Measurements from ENCODE around the gene CFAP20.

The CFAP20 gene

DNA sequence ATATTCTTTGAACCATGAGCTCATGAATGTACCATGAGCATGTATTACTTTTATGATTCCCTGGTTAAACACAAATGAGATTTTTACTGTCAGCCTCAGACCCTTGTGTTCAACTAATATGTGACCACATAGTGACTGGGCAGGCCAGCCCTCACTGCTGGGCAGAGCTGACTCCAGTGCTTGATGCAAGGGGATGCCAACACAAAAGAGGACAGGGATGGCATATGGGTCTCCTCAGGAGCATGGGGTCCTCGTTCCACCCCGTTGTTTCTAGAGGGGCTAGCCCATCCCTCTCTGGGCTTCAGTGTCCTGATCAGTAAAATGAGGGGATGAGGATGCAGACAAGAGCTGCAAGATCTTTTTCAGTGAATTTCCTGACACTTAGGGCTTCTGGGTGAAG, 19.3 kb downstream of the CFAP20 start:
- Histone ChIP-seq H3K4me3 (ENCODE audit: insufficient read depth, low read length, poor library complexity, severe bottlenecking) (no peak overlapping the region), H3K27ac (ENCODE audit: low read depth, low read length) (no peak overlapping the region), H3F3A (ENCODE audit: insufficient read depth) (no peaks in the 10 kb centered on the region), H3K4me2 (ENCODE audit: low read depth, low read length, poor library complexity, severe bottlenecking) (no peak overlapping the region), H3K9me3 (ENCODE audit: insufficient read depth, low read length) (no peaks in the 10 kb centered on the region), H2AFZ (ENCODE audit: low read depth, low read length, severe bottlenecking) (no peak overlapping the region), H3K79me2 (ENCODE audit: insufficient read depth, low read length) (no peaks in the 10 kb centered on the region), H3K9me2 (replicated peaks; ENCODE audit: insufficient read depth, low read length) (no peaks in the 10 kb centered on the region), H3K9ac (ENCODE audit: low read length) (no peak overlapping the region), H3K27me3 (ENCODE audit: low read length) (no peaks in the 10 kb centered on the region), H4K20me1 (ENCODE audit: low read depth, low read length) (no peaks in the 10 kb centered on the region), H3K36me3 (ENCODE audit: low read length) (peaks cover 6% of the 10 kb centered on the region; the same call in 1 of the 2 replicates)
- no peak for TF ChIP-seq EZH2phosphoT487 (conservative IDR thresholded peaks at IDR 0.05; ENCODE audit: low read length)
- TF ChIP-seq, protein P1, sequence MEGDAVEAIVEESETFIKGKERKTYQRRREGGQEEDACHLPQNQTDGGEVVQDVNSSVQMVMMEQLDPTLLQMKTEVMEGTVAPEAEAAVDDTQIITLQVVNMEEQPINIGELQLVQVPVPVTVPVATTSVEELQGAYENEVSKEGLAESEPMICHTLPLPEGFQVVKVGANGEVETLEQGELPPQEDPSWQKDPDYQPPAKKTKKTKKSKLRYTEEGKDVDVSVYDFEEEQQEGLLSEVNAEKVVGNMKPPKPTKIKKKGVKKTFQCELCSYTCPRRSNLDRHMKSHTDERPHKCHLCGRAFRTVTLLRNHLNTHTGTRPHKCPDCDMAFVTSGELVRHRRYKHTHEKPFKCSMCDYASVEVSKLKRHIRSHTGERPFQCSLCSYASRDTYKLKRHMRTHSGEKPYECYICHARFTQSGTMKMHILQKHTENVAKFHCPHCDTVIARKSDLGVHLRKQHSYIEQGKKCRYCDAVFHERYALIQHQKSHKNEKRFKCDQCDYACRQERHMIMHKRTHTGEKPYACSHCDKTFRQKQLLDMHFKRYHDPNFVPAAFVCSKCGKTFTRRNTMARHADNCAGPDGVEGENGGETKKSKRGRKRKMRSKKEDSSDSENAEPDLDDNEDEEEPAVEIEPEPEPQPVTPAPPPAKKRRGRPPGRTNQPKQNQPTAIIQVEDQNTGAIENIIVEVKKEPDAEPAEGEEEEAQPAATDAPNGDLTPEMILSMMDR (IDR thresholded peaks at IDR 0.05; ENCODE audit: insufficient read depth, low read length, poor library complexity, severe bottlenecking): no peak

DNA sequence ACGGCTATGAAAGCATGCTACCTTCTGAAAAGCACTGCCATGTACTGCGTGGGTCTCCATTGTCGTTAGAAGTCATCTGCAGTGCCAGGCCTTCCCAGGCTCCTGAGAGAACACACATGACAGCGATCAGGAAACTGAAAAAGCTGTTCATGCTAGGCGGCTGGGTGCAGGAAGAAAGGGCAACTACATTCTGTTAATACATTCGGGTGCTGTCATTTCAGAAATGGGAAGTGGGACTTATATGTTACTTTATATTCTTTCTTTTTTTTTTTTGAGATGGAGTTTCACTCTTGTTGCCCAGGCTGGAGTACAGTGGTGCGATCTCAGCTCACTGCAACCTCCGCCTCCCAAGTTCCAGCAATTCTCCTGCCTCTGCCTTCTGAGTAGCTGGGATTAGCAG, 19.9 kb downstream of the CFAP20 start:
- Histone ChIP-seq H2AFZ (ENCODE audit: low read depth, low read length, severe bottlenecking) (no peak overlapping the region), H3K9me3 (ENCODE audit: insufficient read depth, low read length) (no peaks in the 10 kb centered on the region), H3K4me3 (ENCODE audit: insufficient read depth, low read length, poor library complexity, severe bottlenecking) (no peak overlapping the region), H3K27ac (ENCODE audit: low read depth, low read length) (no peak overlapping the region), H3F3A (ENCODE audit: insufficient read depth) (no peaks in the 10 kb centered on the region), H3K4me2 (ENCODE audit: low read depth, low read length, poor library complexity, severe bottlenecking) (no peak overlapping the region), H3K79me2 (ENCODE audit: insufficient read depth, low read length) (no peaks in the 10 kb centered on the region), H4K20me1 (ENCODE audit: low read depth, low read length) (no peaks in the 10 kb centered on the region), H3K9ac (ENCODE audit: low read length) (no peak overlapping the region), H3K9me2 (replicated peaks; ENCODE audit: insufficient read depth, low read length) (no peaks in the 10 kb centered on the region), H3K36me3 (ENCODE audit: low read length) (0 out of 2 replicates have a peak, but pooled peaks cover 3% of the 10 kb centered on the region), H3K27me3 (ENCODE audit: low read length) (no peaks in the 10 kb centered on the region)
- TF ChIP-seq, protein P1 (IDR thresholded peaks at IDR 0.05; ENCODE audit: insufficient read depth, low read length, poor library complexity, severe bottlenecking): no peak
- no peak for TF ChIP-seq EZH2phosphoT487 (conservative IDR thresholded peaks at IDR 0.05; ENCODE audit: low read length)

DNA sequence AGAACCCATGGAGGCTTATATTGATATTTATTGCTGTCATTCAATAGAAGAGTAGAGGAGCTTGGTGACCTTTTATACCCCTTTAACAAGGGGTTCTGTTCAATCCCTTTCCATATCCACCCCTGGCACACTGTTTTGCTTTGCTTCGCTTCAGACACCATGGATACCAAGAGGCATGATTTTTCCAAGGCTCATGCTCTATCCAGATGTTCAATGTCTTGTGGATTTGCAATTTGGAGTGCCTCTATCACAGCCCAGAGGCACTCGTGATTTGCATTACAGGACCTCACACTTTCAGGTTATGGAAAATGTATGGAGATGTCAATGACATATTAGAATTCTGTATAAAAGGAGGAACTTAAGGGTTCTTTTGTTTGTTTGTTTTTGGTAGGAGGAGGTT, 21.5 kb downstream of the CFAP20 start:
- no peaks in the 10 kb centered on the region for H3K9me2 ChIP-seq (replicated peaks; ENCODE audit: insufficient read depth, low read length)
- no peak overlapping the region for H3K4me2 ChIP-seq (ENCODE audit: low read depth, low read length, poor library complexity, severe bottlenecking)

More for the DNA sequence above, 21.5 kb downstream of the CFAP20 start:
- Histone ChIP-seq H3K4me3 (ENCODE audit: insufficient read depth, low read length, poor library complexity, severe bottlenecking) (no peak overlapping the region), H3K27ac (ENCODE audit: low read depth, low read length) (no peak overlapping the region), H3K9me3 (ENCODE audit: insufficient read depth, low read length) (no peaks in the 10 kb centered on the region), H3K36me3 (ENCODE audit: low read length) (no peaks in the 10 kb centered on the region), H4K20me1 (ENCODE audit: low read depth, low read length) (no peaks in the 10 kb centered on the region), H3K79me2 (ENCODE audit: insufficient read depth, low read length) (no peaks in the 10 kb centered on the region), H3F3A (ENCODE audit: insufficient read depth) (no peaks in the 10 kb centered on the region), H3K9ac (ENCODE audit: low read length) (no peak overlapping the region), H3K27me3 (ENCODE audit: low read length) (no peaks in the 10 kb centered on the region), H2AFZ (ENCODE audit: low read depth, low read length, severe bottlenecking) (no peak overlapping the region)
- TF ChIP-seq, protein P1 (IDR thresholded peaks at IDR 0.05; ENCODE audit: insufficient read depth, low read length, poor library complexity, severe bottlenecking): no peak
- no peak for TF ChIP-seq EZH2phosphoT487 (conservative IDR thresholded peaks at IDR 0.05; ENCODE audit: low read length)

All from SU-DHL-6 (cell line).